ENCODE results near the gene OTOA. TPM values are rescaled to one million over a fixed set of nuclear protein-coding genes. Genes with fewer than 3 reads are reported as not detected.
"Not testable (repeated sequence)": the region's sequence is repeated elsewhere in the genome, so short reads cannot be mapped to it uniquely, and the experiment has no call there.

OTOA gene
- total and polyA plus RNA-seq, 2 donors (not counting 3 experiments of a cell fraction or from before 2014, with no cell fraction given), result 0.22 TPM; not detected in 1

DNA sequence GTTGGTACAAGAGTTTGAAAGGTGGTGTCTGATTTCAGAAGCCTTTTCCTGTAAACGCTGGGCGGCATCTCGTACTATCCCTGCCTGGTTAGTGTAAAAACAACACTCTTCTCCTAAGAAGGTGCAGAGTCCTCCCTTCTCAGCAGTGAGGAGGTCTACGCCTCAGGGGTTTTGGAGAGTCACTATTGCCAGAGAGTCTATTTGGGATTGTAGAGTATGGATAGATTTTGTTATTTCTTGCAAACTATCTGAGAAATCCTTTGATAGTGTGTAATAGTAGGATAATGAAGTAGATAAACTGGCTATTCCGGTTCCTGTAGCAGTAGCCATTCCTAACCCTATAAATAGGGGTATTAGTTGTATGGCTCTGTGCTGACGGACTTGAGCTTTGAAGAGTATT, 32.9 kb upstream of the OTOA start:
- DNase-seq (ENCODE audit: low read depth, low spot score); H3K4me3 ChIP-seq (replicated peaks in 1 of 3; ENCODE audit: insufficient read depth in 1 of 3, low read depth in 1 of 3, low read length in 3 of 3); CTCF ChIA-PET; H3K36me3 ChIP-seq (ENCODE audit: control insufficient read depth in 2 of 2, extremely low read depth in 1 of 2, insufficient read depth in 2 of 2, low read length in 2 of 2); H3K9ac ChIP-seq (replicated peaks; ENCODE audit: extremely low read depth, insufficient read depth, low read length); FAIRE-seq; H3K4me2 ChIP-seq (ENCODE audit: insufficient read depth, low read length); dilution Hi-C loops (cut with MboI; ENCODE audit: extremely low pct_ligation_motif_present, low sequenced_read_pairs); H3K27me3 ChIP-seq (ENCODE audit: control insufficient read depth in 2 of 2, insufficient read depth in 2 of 2, low read length in 2 of 2); H3K9me3 ChIP-seq (replicated peaks; ENCODE audit: control insufficient read depth, insufficient read depth, low read length); H4K20me1 ChIP-seq (replicated peaks; ENCODE audit: control insufficient read depth, extremely low read depth, insufficient read depth, low read length); H3K79me2 ChIP-seq (ENCODE audit: control insufficient read depth, insufficient read depth, low read length); POLR2A ChIA-PET; H2AFZ ChIP-seq (ENCODE audit: low read depth, low read length); H3K27ac ChIP-seq (ENCODE audit: insufficient read depth, low read depth, low read length); BruUV-seq (replicated peaks); H3K9me1 ChIP-seq (replicated peaks; ENCODE audit: control insufficient read depth, extremely low read depth, insufficient read depth, low read length); intact Hi-C loops (cut with micrococcal nuclease): not testable (repeated sequence)
- H3K4me1 ChIP-seq (ENCODE audit: control insufficient read depth, extremely low read depth, insufficient read depth, low read length), result peaks cover 14% of the 10 kb centered on the region

GRCh38 chr16:21631376-21631775, 32.4 kb upstream of the OTOA start:
- CTCF ChIA-PET; H3K79me2 ChIP-seq (ENCODE audit: control insufficient read depth, insufficient read depth, low read length); BruUV-seq (replicated peaks): not testable (repeated sequence)

GRCh38 chr16:21631951-21632575, 31.7 kb upstream of the OTOA start:
- H3K4me1 ChIP-seq (ENCODE audit: control insufficient read depth, extremely low read depth, insufficient read depth, low read length); H3K79me2 ChIP-seq (ENCODE audit: control insufficient read depth, insufficient read depth, low read length); H3K27ac ChIP-seq (ENCODE audit: insufficient read depth, low read depth, low read length); BruUV-seq (replicated peaks); H2AFZ ChIP-seq (ENCODE audit: low read depth, low read length); intact Hi-C loops (cut with micrococcal nuclease); H3K4me3 ChIP-seq (replicated peaks in 1 of 3; ENCODE audit: insufficient read depth in 1 of 3, low read depth in 1 of 3, low read length in 3 of 3); dilution Hi-C loops (cut with MboI; ENCODE audit: extremely low pct_ligation_motif_present, low sequenced_read_pairs); H3K36me3 ChIP-seq (ENCODE audit: control insufficient read depth in 2 of 2, extremely low read depth in 1 of 2, insufficient read depth in 2 of 2, low read length in 2 of 2); H3K4me2 ChIP-seq (ENCODE audit: insufficient read depth, low read length); H3K9ac ChIP-seq (replicated peaks; ENCODE audit: extremely low read depth, insufficient read depth, low read length); H3K9me1 ChIP-seq (replicated peaks; ENCODE audit: control insufficient read depth, extremely low read depth, insufficient read depth, low read length); POLR2A ChIA-PET; H4K20me1 ChIP-seq (replicated peaks; ENCODE audit: control insufficient read depth, extremely low read depth, insufficient read depth, low read length); DNase-seq (ENCODE audit: low read depth, low spot score); H3K9me3 ChIP-seq (replicated peaks; ENCODE audit: control insufficient read depth, insufficient read depth, low read length); FAIRE-seq; H3K27me3 ChIP-seq (ENCODE audit: control insufficient read depth in 2 of 2, insufficient read depth in 2 of 2, low read length in 2 of 2): not testable (repeated sequence)
- CTCF ChIA-PET, result interaction anchor here (1.1 to 1.9 kb wide), 2 partner anchors 14 to 21 kb away, joined by 3 to 6 read pairs; no protein-coding TSS in a partner anchor

More at GRCh38 chr16:21631376-21631775, 32.4 kb upstream of the OTOA start:
- DNase-seq (ENCODE audit: low read depth, low spot score); H3K36me3 ChIP-seq (ENCODE audit: control insufficient read depth in 2 of 2, extremely low read depth in 1 of 2, insufficient read depth in 2 of 2, low read length in 2 of 2); H3K27ac ChIP-seq (ENCODE audit: insufficient read depth, low read depth, low read length); H3K4me2 ChIP-seq (ENCODE audit: insufficient read depth, low read length); POLR2A ChIA-PET; H3K9me1 ChIP-seq (replicated peaks; ENCODE audit: control insufficient read depth, extremely low read depth, insufficient read depth, low read length); H4K20me1 ChIP-seq (replicated peaks; ENCODE audit: control insufficient read depth, extremely low read depth, insufficient read depth, low read length); H3K27me3 ChIP-seq (ENCODE audit: control insufficient read depth in 2 of 2, insufficient read depth in 2 of 2, low read length in 2 of 2); H3K4me1 ChIP-seq (ENCODE audit: control insufficient read depth, extremely low read depth, insufficient read depth, low read length); H2AFZ ChIP-seq (ENCODE audit: low read depth, low read length); H3K9me3 ChIP-seq (replicated peaks; ENCODE audit: control insufficient read depth, insufficient read depth, low read length); H3K4me3 ChIP-seq (replicated peaks in 1 of 3; ENCODE audit: insufficient read depth in 1 of 3, low read depth in 1 of 3, low read length in 3 of 3); intact Hi-C loops (cut with micrococcal nuclease); FAIRE-seq; H3K9ac ChIP-seq (replicated peaks; ENCODE audit: extremely low read depth, insufficient read depth, low read length); dilution Hi-C loops (cut with MboI; ENCODE audit: extremely low pct_ligation_motif_present, low sequenced_read_pairs): not testable (repeated sequence)

Data from endothelial cell of umbilical vein (primary cell).